ENCODE results near the gene ZBTB20.

ZBTB20 gene

GRCh38 chr3:114706591-114707232 lies 440.4 kb downstream of the ZBTB20 start:
- TF ChIP-seq, protein P1, sequence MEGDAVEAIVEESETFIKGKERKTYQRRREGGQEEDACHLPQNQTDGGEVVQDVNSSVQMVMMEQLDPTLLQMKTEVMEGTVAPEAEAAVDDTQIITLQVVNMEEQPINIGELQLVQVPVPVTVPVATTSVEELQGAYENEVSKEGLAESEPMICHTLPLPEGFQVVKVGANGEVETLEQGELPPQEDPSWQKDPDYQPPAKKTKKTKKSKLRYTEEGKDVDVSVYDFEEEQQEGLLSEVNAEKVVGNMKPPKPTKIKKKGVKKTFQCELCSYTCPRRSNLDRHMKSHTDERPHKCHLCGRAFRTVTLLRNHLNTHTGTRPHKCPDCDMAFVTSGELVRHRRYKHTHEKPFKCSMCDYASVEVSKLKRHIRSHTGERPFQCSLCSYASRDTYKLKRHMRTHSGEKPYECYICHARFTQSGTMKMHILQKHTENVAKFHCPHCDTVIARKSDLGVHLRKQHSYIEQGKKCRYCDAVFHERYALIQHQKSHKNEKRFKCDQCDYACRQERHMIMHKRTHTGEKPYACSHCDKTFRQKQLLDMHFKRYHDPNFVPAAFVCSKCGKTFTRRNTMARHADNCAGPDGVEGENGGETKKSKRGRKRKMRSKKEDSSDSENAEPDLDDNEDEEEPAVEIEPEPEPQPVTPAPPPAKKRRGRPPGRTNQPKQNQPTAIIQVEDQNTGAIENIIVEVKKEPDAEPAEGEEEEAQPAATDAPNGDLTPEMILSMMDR (IDR thresholded peaks at IDR 0.05; ENCODE audit: insufficient read depth, low read length, missing control alignments): no peak
- CTCF ChIA-PET: no interaction called here
- no peak for DNase-seq (ENCODE audit: low read depth, low spot score)
- POLR2A ChIA-PET: no interaction called here
- H3K4me3 ChIP-seq (ENCODE audit: low read depth, low read length): no peak overlapping the region

DNA sequence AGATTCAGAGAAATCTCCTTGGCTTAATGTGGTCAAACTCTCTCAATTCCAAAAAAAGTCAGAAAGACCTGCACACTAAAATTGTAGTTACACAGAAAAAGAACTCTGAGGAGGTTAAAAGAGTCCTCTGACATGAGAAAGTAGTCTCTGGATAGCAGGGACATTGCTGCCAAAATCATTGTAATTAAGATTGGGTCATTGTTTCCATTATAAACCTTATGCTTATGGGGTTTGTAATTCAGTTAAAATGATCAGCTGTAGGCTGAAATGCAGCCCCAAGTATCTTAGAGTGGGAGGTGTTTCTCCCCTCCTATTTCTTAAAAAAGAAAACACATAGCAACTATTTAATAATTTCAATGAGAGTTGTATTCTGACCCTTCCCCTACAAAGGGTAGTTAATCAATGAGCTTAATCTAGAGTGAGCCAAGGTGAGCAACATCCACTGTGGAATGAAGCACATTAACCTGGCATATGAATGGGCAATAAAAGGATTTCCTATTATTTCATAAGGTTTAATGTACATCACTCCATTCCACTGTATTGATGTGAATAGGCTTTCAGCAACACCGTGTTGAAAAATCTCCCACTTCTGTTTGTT lies 446.4 kb downstream of the ZBTB20 start:
- TF ChIP-seq, protein P1 (IDR thresholded peaks at IDR 0.05; ENCODE audit: insufficient read depth, low read length, missing control alignments): no peak
- POLR2A ChIA-PET: no interaction called here
- H3K4me3 ChIP-seq (ENCODE audit: low read depth, low read length): no peak overlapping the region
- CTCF ChIA-PET: interaction anchor here (0.7 to 1.2 kb wide), 2 partner anchors 9 to 317 kb away, joined by 3 read pairs; no protein-coding TSS in a partner anchor
- DNase-seq (ENCODE audit: low read depth, low spot score): no peak

- CTCF ChIA-PET: interaction anchor here (1.1 kb wide), 1 partner anchor 37 kb away, joined by 3 read pairs; no protein-coding TSS in a partner anchor
- DNase-seq (ENCODE audit: low read depth, low spot score): no peak
- TF ChIP-seq, protein P1 (IDR thresholded peaks at IDR 0.05; ENCODE audit: insufficient read depth, low read length, missing control alignments): no peak
- H3K4me3 ChIP-seq (ENCODE audit: low read depth, low read length): no peak overlapping the region
- POLR2A ChIA-PET: no interaction called here
Observed at GRCh38 chr3:114698146-114699105, 448.7 kb downstream of the ZBTB20 start.

DNA sequence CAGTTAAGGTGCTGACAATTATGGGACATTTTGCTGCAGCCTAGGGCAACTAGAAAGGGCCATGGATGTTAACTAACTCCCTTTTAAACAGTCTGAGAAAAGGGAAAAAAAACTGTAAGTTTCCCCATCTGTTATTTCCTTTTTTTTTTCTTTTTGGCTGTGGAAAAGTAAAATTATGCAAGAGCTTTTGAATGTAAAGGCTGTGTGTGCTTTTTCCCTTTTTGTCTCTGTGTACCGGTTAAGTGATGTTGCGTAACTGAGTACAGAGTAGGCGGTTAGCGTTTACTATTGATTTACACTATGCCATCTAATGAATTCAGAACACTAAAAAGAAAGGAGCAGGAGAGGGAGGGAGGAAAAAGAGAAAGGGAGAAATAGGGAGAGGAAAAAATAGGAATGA lies 449.7 kb downstream of the ZBTB20 start:
- DNase-seq (ENCODE audit: low read depth, low spot score): no peak
- TF ChIP-seq, protein P1 (IDR thresholded peaks at IDR 0.05; ENCODE audit: insufficient read depth, low read length, missing control alignments): no peak
- POLR2A ChIA-PET: no interaction called here
- no peak overlapping the region for H3K4me3 ChIP-seq (ENCODE audit: low read depth, low read length)
- CTCF ChIA-PET: interaction anchor here (1.1 kb wide), 1 partner anchor 36 kb away, joined by 3 read pairs; no protein-coding TSS in a partner anchor

DNA sequence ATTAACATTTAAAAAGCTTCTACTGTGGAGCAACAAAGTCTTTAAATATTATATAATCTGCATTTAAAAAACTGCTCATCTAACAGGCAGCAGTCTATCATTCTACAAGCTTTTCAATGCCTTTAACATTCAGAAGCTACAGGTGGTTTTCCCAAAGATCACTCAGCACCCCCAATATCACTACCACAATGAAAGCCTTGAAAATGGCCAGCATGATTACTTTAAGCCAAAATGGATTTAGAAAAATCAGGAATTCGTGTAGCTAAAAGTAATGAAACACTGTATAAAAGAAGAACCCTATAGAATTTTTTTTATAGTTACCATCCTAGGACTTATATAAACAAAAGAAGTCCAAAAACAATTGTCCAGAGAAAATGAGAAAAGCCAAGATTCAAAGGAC lies 452.8 kb downstream of the ZBTB20 start:
- ChIA-PET POLR2A (no interaction called here), CTCF (no interaction called here)
- TF ChIP-seq, protein P1 (IDR thresholded peaks at IDR 0.05; ENCODE audit: insufficient read depth, low read length, missing control alignments): no peak
- DNase-seq (ENCODE audit: low read depth, low spot score): no peak
- H3K4me3 ChIP-seq (ENCODE audit: low read depth, low read length): no peak overlapping the region

DNA sequence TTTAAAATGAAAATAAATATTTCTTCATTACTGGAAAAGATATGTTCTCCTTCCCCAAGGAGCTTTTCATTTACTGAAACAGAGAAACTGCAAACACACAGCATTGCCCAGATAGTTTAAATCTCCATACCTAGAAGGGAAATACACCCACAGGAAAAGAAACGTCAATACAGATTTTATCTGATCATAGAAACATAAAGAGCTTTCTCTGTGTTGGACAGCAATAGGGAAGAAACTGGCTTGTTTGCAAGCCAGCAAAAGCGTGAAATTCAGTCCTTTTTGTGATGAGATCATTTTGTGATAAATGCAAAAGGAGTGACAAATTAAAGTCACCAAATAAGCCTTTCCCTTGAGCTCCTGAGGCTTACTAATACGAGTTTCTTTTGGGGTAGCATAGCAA lies 455.2 kb downstream of the ZBTB20 start:
- ChIA-PET POLR2A (no interaction called here), CTCF (interaction anchor here (1.0 kb wide), 1 partner anchor 9 kb away, joined by 3 read pairs; no protein-coding TSS in a partner anchor)
- DNase-seq (ENCODE audit: low read depth, low spot score): no peak
- TF ChIP-seq, protein P1 (IDR thresholded peaks at IDR 0.05; ENCODE audit: insufficient read depth, low read length, missing control alignments): no peak
- H3K4me3 ChIP-seq (ENCODE audit: low read depth, low read length): no peak overlapping the region

Measured in AG04449 (cell line).